ENCODE measurements around the gene SPPL2A. TPM values are rescaled to one million over a fixed set of nuclear protein-coding genes. Genes with fewer than 3 reads are reported as not detected.

The SPPL2A gene
- total RNA-seq, 1 donor from 2014 or later = 27.3 TPM

- no peak overlapping the region for H3K4me3 ChIP-seq
- no peaks in the 10 kb centered on the region for H3F3A ChIP-seq (ENCODE audit: low read depth)
- H3K4me2 ChIP-seq = no peak overlapping the region
- Mint-ChIP-seq H3K9me3 (no peaks in the 10 kb centered on the region), H3K27me3 (ENCODE audit: insufficient read depth, low read depth) (peaks cover 2% of the 10 kb centered on the region), H3K4me3 (no peak overlapping the region), H3K36me3 (no peaks in the 10 kb centered on the region), H3K27ac (no peak overlapping the region), H3K4me1 (peaks cover 2% of the 10 kb centered on the region)
- no peaks in the 10 kb centered on the region for H4K20me1 ChIP-seq (ENCODE audit: low read depth)
- H2AFZ ChIP-seq (replicated peaks) = no peak overlapping the region
- no peak overlapping the region for H3K27ac ChIP-seq
- no peaks in the 10 kb centered on the region for H3K36me3 ChIP-seq
- no peaks in the 10 kb centered on the region for H3K4me1 ChIP-seq
- H3K9ac ChIP-seq = no peak overlapping the region
- H3K27me3 ChIP-seq = no peaks in the 10 kb centered on the region
- no peaks in the 10 kb centered on the region for H3K9me3 ChIP-seq (ENCODE audit: low read depth)
- no peak for DNase-seq (ENCODE audit: low spot score)
- TF ChIP-seq CTCF (IDR thresholded peaks at IDR 0.05) (no peak), EZH2phosphoT487 (IDR thresholded peaks at IDR 0.05) (no peak), EZH2 (IDR thresholded peaks at IDR 0.05) (no peak)
- H3K79me2 ChIP-seq (ENCODE audit: low read depth) = no peaks in the 10 kb centered on the region
Measured at GRCh38 chr15:50808728-50809127, 43.2 kb upstream of the SPPL2A start.

- Histone ChIP-seq H3K4me3 (no peak overlapping the region), H3K36me3 (no peaks in the 10 kb centered on the region), H3K9me3 (ENCODE audit: low read depth) (no peaks in the 10 kb centered on the region), H3K27me3 (no peaks in the 10 kb centered on the region), H3K9ac (no peak overlapping the region), H3F3A (ENCODE audit: low read depth) (no peaks in the 10 kb centered on the region), H3K4me1 (no peaks in the 10 kb centered on the region), H4K20me1 (ENCODE audit: low read depth) (no peaks in the 10 kb centered on the region), H2AFZ (replicated peaks) (no peak overlapping the region), H3K79me2 (ENCODE audit: low read depth) (no peaks in the 10 kb centered on the region), H3K27ac (no peak overlapping the region), H3K4me2 (no peak overlapping the region)
- TF ChIP-seq CTCF (IDR thresholded peaks at IDR 0.05) = no peak
- no peak for TF ChIP-seq EZH2phosphoT487 (IDR thresholded peaks at IDR 0.05)
- TF ChIP-seq EZH2 (IDR thresholded peaks at IDR 0.05) = no peak
- no peak overlapping the region for H3K27ac Mint-ChIP-seq
- H3K9me3 Mint-ChIP-seq = no peaks in the 10 kb centered on the region
- H3K4me3 Mint-ChIP-seq = no peak overlapping the region
- no peaks in the 10 kb centered on the region for H3K36me3 Mint-ChIP-seq
- peaks cover 7% of the 10 kb centered on the region for H3K4me1 Mint-ChIP-seq
- H3K27me3 Mint-ChIP-seq (ENCODE audit: insufficient read depth, low read depth) = no peaks in the 10 kb centered on the region
- DNase-seq (ENCODE audit: low spot score) = no peak
Measured at GRCh38 chr15:50803479-50804180, 38.1 kb upstream of the SPPL2A start.

GRCh38 chr15:50800715-50801114 is 35.2 kb upstream of the SPPL2A start:
- Histone ChIP-seq H3K4me2 (no peak overlapping the region), H3K4me1 (no peaks in the 10 kb centered on the region), H3K27me3 (no peaks in the 10 kb centered on the region), H3K27ac (no peak overlapping the region), H3K79me2 (ENCODE audit: low read depth) (no peaks in the 10 kb centered on the region), H3K36me3 (no peaks in the 10 kb centered on the region), H2AFZ (replicated peaks) (no peak overlapping the region), H4K20me1 (ENCODE audit: low read depth) (no peaks in the 10 kb centered on the region), H3K9ac (no peak overlapping the region), H3K9me3 (ENCODE audit: low read depth) (no peaks in the 10 kb centered on the region), H3K4me3 (no peak overlapping the region), H3F3A (ENCODE audit: low read depth) (no peaks in the 10 kb centered on the region)
- Mint-ChIP-seq H3K27me3 (ENCODE audit: insufficient read depth, low read depth) (no peaks in the 10 kb centered on the region), H3K9me3 (no peaks in the 10 kb centered on the region), H3K4me3 (no peak overlapping the region), H3K4me1 (peaks cover 7% of the 10 kb centered on the region), H3K36me3 (no peaks in the 10 kb centered on the region), H3K27ac (no peak overlapping the region)
- TF ChIP-seq EZH2 (IDR thresholded peaks at IDR 0.05) (no peak), EZH2phosphoT487 (IDR thresholded peaks at IDR 0.05) (no peak), CTCF (IDR thresholded peaks at IDR 0.05) (no peak)
- no peak for DNase-seq (ENCODE audit: low spot score)

Data from neural progenitor cell (in vitro differentiated cells).